Activated naive CD4-positive, alpha-beta T cell treated with anti-CD3 and anti-CD28 coated beads, Interleukin-2, amount 50 U/mL, for 72 hours (primary cell): ENCODE measurements around the gene IGHMBP2. TPM values are rescaled to one million over a fixed set of nuclear protein-coding genes. Genes with fewer than 3 reads are reported as not detected.
"Not testable (repeated sequence)": the region's sequence is repeated elsewhere in the genome, so short reads cannot be mapped to it uniquely, and the experiment has no call there.

Source experiments
- ATAC-seq, 2 donors: fragments of 150-1000 bp; cut with Tn5 transposase; 2 replicates each; pipeline ENCODE4 v1.10.0; 2021; ENCODE audit warnings: mild to moderate bottlenecking in 2 of 2, moderate library complexity in 2 of 2
- DNase-seq, 2 donors: peaks; one replicate each; pipeline ENCODE4 v3.0.0; 2021 to 2022; ENCODE audit warnings: low spot score in 2 of 2
- H3K27ac Mint-ChIP-seq, 2 donors: one replicate each; pipeline ENCODE4 v1.8.0; 2022; ENCODE audit warnings: mild to moderate bottlenecking in 2 of 2, mixed read lengths in 2 of 2
- H3K36me3 Mint-ChIP-seq, 2 donors: one replicate each; pipeline ENCODE4 v1.8.0; 2022; ENCODE audit warnings: mixed read lengths in 2 of 2
- H3K9me3 Mint-ChIP-seq, 2 donors: one replicate each; pipeline ENCODE4 v1.8.0; 2022; ENCODE audit warnings: mixed read lengths in 2 of 2
- total RNA-seq, 2 donors: library from RNA; stranded (reverse); gene quantifications; one replicate each; pipeline ENCODE4 v1.2.3, GENCODE V29; 2022

Gene IGHMBP2
- 10 to 100 TPM; 21.2 to 60.2 TPM for total RNA-seq

DNA sequence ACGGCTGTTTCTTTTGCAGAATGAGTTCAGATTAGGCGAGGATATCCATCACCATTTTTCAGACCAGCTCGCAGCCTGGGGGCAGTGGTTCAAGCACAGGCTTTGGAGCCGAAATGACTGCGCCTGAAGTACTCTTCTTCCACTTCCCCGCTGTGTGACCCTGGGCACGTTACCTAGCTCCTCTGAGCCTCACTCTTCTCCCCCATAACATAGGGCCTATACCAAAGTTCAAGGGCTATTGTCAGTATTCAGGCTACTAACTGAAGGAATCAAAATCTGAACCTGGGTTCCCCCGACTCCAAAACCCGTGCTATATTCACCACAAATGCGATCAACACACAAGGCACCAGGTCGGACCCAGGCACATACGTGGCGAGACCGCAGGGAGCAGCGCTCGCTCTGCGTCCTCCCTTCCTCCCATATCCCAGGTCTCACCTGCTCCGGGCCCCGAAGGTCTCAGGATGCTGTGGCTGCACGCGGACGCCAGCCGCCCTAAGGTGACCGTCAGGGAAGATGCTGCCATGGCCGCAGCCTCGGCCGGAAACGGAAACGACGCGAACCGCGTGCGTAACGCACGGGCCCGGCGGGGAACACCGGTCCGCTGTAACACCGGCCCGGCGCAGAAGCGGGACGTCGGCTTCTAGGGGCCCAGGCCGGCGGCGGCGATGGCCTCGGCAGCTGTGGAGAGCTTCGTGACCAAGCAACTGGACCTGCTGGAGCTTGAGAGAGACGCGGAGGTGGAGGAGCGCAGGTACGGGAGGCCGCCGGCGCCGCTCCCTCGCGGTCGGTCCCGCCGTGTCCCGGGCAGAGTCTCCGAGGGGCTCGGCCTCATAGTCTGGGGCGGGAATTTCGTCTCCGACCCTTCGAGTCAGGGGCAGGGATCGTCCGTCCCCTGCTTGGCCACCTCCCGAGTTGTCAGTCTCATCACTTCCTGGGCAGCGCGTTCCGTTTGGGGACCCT lies at the start of gene IGHMBP2, which contains the start of gene MRPL21:
TSS of gene IGHMBP2 (plus strand) at position 604 of the 960 bp plus-strand sequence. CDS start at position 666, 62 bp downstream.
TSS of gene MRPL21 (minus strand) at position 545 of the 960 bp plus-strand sequence. CDS start at position 523, 22 bp downstream.
- DNase-seq: peak; percentile 81 to 90
- H3K27ac Mint-ChIP-seq: peak within 1 kb of the TSS; percentile 94 to 98

DNA sequence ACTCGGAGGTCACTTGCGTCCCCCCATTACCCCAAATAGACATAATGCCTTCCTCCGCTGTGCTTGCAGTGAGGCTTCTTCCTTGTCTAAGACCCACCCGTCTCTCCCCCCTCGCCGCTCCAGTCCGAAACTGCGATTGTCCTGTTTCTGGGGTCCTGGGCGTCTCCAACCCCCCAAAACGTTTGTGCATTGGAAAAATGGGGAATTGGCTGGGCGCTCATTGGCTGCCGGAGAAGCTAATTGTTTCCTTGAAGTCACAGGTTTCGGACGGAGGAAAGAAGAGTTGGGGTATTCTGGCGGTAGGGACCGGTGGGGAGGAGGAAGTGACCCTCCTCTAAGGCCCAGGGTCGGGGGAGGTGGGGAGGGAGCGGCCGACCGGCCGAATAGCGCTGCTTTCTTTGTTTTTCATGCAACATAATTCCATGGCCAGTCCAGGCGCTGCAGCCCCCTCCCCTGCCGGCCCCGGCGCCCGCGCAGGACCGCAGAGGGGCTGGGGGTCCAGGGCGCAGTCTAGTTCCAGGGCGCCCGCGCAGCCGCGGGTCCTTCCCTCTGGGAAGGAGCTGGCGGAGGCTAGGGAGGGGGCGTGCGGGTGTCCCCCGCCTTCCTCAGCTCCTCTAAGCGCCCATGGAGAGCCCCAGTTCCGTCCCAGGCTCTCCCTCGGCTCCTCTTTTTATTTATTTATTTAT lies 49.3 kb upstream of the IGHMBP2 start:
- no peak overlapping the region for H3K27ac Mint-ChIP-seq
- H3K36me3 Mint-ChIP-seq: no peaks in the 10 kb centered on the region
- no peaks in the 10 kb centered on the region for H3K9me3 Mint-ChIP-seq
- DNase-seq (no peak), ATAC-seq (no peak)

More for the DNA sequence above, at the start of gene IGHMBP2, which contains the start of gene MRPL21:
- peak; percentile 95 to 97 for ATAC-seq
- Mint-ChIP-seq H3K36me3 (peaks cover 12 to 23% of the 10 kb centered on the region in 2 donors), H3K9me3 (no peaks in the 10 kb centered on the region)

DNA sequence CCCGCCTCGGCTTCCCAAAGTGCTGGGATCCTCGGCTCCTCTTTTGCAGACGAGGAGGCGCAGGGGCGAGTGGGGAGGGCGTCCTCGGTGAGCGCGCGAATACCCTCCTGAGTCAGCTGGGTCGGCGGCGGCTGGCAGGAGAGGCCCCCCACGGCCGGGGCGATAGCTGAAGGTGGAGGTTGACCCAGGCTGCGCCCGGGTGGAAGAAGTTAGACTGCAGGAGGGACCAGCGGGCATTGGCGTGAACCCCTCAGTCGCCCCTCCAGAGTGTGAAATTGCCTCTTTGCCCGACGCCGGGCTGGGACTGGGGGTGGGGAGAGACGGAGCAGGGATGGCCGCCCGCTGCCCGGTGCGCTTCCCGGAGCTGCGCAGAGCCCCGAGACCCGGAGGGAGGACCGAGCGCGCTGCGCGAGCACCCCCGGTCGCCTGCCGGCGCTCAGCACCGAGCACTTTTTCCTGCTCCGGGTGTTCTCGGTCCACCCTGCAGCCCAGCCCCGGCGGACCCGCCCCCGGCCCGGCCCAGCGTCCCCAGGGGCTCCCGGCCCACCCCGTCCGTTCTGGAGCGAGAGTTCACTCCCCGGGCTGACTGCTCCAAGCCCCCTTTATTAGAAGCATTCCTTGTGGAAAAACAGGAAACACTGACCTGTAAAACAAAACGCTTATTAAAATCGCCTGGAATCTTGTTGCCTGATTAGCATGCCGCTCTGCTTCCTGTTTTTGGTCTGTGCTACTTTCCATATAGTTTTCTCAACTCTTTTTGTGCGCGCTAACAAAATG lies 48.3 kb upstream of the IGHMBP2 start:
- Mint-ChIP-seq H3K36me3 (no peaks in the 10 kb centered on the region), H3K27ac (no peak overlapping the region), H3K9me3 (no peaks in the 10 kb centered on the region)
- ATAC-seq: peak; percentile 14 to 58
- no peak for DNase-seq

DNA sequence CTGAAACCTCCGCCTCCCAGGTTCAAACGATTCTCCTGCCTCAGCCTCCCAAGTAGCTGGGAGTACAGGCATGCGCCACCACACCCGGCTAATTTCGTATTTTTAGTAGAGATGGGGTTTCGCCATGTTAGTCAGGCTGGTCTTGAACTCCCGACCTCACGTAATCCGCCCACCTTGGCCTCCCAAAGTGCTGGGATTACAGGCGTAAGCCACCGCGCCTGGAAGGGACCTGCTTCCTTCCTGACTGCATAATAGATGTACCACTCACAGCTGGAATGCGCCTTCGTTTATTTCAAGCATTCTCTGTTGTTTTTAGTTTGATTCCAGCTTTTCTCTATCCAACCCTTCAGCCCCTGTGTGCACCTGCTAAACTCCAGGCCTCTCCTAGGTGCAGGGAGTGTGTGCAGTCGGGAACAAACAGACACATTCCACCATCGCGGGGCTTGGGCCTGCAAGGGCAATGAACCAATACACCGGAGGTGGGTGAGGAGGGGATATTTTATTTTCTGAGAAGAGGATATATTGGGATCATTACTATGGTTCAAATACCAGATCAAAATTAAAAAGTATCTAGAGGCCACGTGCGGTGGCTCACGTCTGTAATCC lies 47.2 kb upstream of the IGHMBP2 start:
- H3K9me3 Mint-ChIP-seq, H3K27ac Mint-ChIP-seq: not testable (repeated sequence)

DNA sequence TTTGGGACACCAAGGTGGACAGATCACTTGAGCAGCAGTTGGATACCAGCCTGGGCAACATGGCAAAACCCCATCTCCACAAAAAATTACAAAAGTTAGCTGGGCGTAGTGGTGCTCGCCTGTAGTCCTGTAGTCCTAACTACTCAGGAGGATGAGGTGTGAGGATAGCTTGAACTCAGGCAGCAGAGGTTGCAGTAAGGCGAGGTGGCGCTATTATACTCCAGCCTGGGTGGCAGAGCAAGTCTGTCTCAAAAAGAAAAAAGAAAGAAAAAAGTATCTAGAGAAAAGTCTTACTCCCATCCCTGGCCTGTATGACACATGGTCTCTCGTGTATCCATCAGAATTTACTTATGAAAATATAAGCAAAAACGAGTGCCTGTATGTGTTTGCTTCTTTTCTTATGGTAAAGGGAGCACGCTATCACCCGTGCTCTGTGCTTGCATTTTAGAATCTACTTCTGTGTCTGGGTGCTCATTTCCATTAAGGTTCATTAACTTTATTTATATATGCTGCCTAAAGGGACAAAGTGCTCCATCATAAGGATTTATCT lies 46.6 kb upstream of the IGHMBP2 start:
- DNase-seq: no peak
- ATAC-seq: no peak
- Mint-ChIP-seq H3K36me3 (no peaks in the 10 kb centered on the region), H3K9me3 (no peaks in the 10 kb centered on the region), H3K27ac (no peak overlapping the region)

More for the DNA sequence above, 47.2 kb upstream of the IGHMBP2 start:
- DNase-seq, H3K36me3 Mint-ChIP-seq, ATAC-seq: not testable (repeated sequence)

DNA sequence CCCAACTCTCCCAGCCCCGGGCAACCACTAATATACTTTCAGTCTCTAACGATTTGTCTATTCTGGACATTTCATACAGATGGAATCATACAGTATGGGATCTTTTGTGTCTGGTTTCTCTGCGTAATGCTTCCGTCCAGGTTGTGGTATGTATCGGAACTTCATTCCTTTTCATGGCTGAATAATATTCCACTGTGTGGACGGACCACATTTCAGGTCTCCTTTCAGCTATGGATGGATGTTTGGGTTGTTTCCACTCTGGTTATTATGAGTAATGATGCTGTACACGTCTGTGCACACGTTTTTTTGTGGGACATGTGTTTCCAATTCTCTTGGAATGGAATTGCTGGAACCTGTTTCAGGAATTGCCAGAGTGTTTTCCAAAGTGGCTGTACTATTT lies 44.6 kb upstream of the IGHMBP2 start:
- peaks cover 0 to 6% of the 10 kb centered on the region in 2 donors for H3K36me3 Mint-ChIP-seq
- no peaks in the 10 kb centered on the region for H3K9me3 Mint-ChIP-seq
- H3K27ac Mint-ChIP-seq: no peak overlapping the region
- no peak for ATAC-seq
- DNase-seq: no peak

DNA sequence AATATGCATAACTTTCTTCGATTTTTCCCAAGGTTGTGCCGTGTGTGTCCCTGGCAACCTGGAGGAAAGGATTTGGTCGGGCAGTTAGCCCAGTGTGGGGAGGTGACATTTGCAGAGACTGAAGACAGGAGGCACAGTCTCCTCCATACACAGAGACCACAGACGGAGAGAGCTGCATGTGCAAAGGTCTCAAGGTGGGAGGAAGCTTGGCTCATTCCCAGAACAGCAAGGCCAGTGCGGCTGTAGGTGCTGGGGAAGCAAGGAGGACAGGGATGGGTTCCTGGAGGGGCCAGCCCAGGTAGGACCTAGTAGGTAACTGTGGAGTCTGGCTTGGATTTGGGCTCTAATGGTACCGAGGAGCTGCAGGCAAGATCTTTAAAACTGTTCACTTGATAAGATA lies 41.3 kb upstream of the IGHMBP2 start:
- H3K27ac Mint-ChIP-seq: no peak overlapping the region
- no peaks in the 10 kb centered on the region for H3K9me3 Mint-ChIP-seq
- ATAC-seq: no peak
- H3K36me3 Mint-ChIP-seq: peaks cover 0 to 8% of the 10 kb centered on the region in 2 donors
- no peak for DNase-seq

DNA sequence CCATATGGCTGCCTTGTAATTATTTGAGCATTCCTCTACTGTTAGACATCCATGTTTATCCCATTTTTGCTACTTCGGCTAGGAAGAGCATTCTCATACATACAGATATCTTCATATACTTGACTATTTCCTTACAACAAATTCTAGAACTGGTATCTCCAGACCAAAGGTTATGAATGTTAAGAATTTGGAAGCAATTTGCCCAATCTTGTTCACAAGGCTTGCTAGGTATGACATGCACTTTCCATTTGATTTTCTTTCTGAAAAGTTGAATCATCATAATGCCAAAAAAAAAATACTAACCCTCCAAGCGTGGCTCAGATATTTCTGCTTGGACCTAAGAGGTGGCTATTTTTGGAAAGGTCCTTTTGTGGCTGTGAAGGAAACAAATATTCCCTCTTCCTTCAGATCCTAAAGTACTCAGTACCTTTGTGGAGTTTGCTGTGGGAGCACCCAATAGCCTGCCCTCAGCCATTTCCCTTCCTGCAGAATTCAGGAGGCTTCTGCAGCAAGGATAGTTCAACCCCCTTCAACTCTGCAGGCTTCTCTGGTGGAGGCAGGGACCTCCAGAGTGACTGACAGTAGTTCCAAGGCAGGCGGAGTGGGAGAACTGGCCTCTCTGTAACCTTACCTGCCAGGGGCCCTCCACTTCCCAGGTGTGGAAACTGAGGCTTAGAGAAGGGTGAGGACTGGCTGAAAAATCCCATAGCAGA lies 40.0 kb upstream of the IGHMBP2 start:
- DNase-seq (no peak), ATAC-seq (no peak)
- Mint-ChIP-seq H3K9me3 (no peaks in the 10 kb centered on the region), H3K27ac (no peak overlapping the region), H3K36me3 (peaks cover 0 to 8% of the 10 kb centered on the region in 2 donors)

DNA sequence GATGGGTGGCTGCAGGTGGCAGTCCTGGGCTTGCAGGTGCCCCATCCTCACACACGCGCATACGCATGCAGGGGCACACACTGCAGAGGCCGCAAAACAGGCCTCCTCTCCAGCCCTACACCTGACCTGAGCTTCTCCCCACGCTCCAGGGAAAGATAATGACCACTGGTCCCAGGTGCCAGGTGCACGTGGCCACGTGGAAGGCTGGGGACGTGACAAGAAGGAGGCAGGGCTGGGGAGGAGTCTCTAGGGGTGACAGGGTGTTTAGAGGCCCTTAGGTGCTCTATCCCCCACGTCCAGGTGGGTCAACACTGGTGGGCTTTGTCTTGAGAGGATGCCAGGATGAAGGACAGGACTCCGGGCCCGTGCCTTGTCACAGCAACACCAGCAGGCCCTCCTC lies 38.5 kb upstream of the IGHMBP2 start:
- Mint-ChIP-seq H3K36me3 (peaks cover 7 to 8% of the 10 kb centered on the region in 2 donors), H3K27ac (no peak overlapping the region), H3K9me3 (no peaks in the 10 kb centered on the region)
- ATAC-seq: no peak
- DNase-seq: no peak

DNA sequence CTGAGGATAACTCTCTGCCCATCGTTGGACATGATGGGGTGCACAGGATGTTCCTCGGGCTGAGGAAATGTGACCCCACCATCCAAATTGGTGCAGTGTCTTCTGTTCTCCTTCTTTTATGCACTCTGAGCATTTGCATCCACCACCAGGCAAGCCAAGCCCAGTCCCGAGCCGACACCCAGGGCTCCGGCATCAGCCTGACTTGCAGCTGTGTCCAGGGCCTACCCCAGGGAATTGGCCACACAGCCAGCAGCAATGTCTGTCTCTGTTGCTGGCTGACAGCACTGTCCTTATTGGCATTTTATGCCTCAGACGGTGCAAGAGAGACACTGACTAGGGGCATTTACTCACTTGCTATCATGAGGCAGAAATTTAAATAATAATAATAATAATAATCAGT lies 36.6 kb upstream of the IGHMBP2 start:
- no peak for DNase-seq
- Mint-ChIP-seq H3K27ac (no peak overlapping the region), H3K36me3 (peaks cover 7 to 8% of the 10 kb centered on the region in 2 donors), H3K9me3 (no peaks in the 10 kb centered on the region)
- ATAC-seq: no peak

DNA sequence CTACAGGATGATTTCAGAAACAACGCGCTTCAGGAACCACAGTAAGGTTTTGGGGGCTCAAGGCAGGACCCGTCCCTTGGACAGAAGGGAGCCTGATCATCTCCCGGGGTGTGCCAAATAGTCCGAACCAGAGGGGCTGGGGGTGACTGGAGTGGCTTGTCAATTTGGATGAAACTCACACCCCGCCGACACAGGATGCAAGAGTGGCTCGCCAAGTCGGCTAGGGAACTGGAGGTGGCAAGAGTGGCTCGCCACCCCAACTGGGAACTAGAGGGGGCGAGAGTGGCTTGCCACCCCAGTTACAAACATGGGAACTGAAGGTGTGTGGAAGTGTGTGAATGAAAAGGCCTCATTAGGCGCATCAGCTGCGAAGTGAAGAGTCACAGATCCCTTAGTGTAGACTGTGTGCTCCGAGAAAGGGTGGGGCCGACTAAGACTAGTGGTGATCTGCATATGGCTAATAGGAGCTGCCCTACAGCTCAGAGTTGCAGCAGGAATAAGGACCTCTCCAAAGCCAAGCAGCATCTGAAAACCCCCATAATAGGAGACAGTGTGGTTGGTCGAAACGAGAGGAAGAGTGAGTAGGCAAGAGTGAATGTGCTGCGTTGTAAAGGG lies 35.4 kb upstream of the IGHMBP2 start:
- DNase-seq (no peak), ATAC-seq (no peak)
- no peaks in the 10 kb centered on the region for H3K9me3 Mint-ChIP-seq
- no peak overlapping the region for H3K27ac Mint-ChIP-seq
- peaks cover 7 to 8% of the 10 kb centered on the region in 2 donors for H3K36me3 Mint-ChIP-seq

DNA sequence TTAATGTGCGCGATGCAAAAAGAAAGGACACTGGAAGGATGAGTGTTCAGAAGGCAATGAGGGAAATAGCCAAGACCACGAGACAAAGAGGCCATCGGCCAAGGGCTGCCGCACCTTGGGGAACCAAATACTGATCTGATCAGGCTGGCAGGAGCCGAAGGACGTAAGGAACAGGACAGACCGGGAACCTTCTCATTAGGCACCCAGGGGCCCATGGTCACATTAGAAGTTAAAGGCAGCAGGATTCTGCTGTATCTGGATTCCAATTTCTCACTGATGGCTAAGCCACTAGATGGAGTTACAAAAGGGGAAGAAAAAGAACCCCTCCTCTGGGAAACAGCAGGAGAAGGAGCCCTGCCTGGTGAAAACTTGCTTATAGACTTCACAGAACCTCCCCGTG lies 33.2 kb upstream of the IGHMBP2 start:
- Mint-ChIP-seq H3K36me3 (peaks cover 0 to 7% of the 10 kb centered on the region in 2 donors), H3K9me3 (no peaks in the 10 kb centered on the region), H3K27ac (no peak overlapping the region)
- DNase-seq: no peak
- no peak for ATAC-seq

DNA sequence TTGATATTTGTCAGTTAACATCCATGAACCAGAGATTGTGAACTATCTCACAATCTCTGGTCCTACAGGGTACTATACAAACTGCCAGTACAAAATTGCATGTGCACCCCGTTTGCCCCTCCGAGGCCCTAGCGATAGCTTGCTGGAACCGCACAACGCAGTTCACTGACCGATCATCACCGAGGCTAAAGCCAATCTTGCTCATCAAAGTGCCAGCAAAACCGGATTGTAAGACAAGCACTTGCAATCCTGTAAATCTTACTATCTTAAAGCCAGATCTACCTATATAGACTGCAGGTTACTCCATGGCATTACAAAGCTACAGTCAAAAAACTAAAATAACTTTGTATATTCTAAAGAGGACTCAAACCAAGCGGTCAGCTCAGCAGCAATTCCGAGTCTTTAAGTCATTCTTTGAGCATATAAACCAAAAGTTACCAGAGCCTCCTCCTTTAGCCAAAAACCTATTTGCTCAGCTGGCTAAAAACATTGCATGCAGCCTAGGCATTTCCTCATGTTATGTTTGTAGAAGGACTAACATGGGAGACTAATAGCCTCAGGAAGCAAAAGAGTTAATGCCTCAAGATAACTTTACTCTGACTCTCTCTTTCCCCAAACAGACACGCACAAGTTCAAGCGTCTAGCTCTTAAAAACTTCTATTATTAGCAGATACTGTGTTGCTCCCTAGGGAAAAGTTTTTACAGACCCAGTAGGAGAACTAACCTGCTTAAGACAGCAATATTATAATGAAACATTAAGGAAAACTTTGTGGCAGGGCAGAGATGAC lies 31.3 kb upstream of the IGHMBP2 start:
- no peak overlapping the region for H3K27ac Mint-ChIP-seq
- H3K9me3 Mint-ChIP-seq: no peaks in the 10 kb centered on the region
- DNase-seq (no peak), ATAC-seq (no peak)
- H3K36me3 Mint-ChIP-seq: peaks cover 0 to 7% of the 10 kb centered on the region in 2 donors

DNA sequence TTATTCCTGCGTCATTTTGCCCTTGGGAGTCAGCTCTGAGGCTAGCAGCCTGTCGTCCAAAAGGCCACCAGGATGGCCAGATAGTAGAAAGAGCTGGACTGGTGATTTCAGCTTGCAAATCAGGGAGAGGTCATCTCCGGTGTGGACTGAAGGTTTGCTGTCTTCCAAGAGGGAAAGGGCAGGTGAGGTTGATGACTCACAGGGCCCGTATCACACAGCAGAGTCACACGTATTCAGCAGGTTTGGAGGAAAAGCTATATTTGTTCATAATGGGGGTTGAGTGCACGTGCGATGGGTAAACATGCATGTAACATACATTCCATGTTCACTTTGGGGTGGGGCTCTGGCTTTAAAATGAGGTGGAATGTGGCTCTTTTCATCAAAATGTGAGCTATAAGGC lies 25.7 kb upstream of the IGHMBP2 start:
- DNase-seq (no peak), ATAC-seq (no peak)
- Mint-ChIP-seq H3K36me3 (no peaks in the 10 kb centered on the region), H3K9me3 (no peaks in the 10 kb centered on the region), H3K27ac (peak overlapping the region in 1 of 2 donors; percentile 74)
